Activated T-cell treated with anti-CD3 and anti-CD28 coated beads for 1 hour (primary cell): ENCODE measurements around the gene ICAM5.

Experiments used
- DNase-seq: peaks from one replicate; pipeline ENCODE4 v3.0.0-alpha.2; 2020; ENCODE audit warnings: low read depth

ICAM5 gene

GRCh38 chr19:10291554-10292205 is 1.9 kb downstream of the ICAM5 start:
- DNase-seq = no peak

- peak; percentile 53 for DNase-seq
Measured at GRCh38 chr19:10292206-10292788, 2.5 kb downstream of the ICAM5 start.

- no peak for DNase-seq
Measured at GRCh38 chr19:10292789-10293636, 3.3 kb downstream of the ICAM5 start.

- DNase-seq = no peak
Measured at GRCh38 chr19:10293637-10294367, 4.0 kb downstream of the ICAM5 start.

GRCh38 chr19:10294368-10294697 is 4.6 kb downstream of the ICAM5 start:
- DNase-seq = no peak

- peak; percentile 49 for DNase-seq
Measured at GRCh38 chr19:10295305-10295846, 5.6 kb downstream of the ICAM5 start.

- no peak for DNase-seq
Measured at GRCh38 chr19:10295847-10296591, 6.3 kb downstream of the ICAM5 start.

- DNase-seq = no peak
Measured at GRCh38 chr19:10299545-10300458, 10.1 kb downstream of the ICAM5 start.

GRCh38 chr19:10305139-10305806 is 15.5 kb downstream of the ICAM5 start:
- no peak for DNase-seq

- no peak for DNase-seq
Measured at GRCh38 chr19:10306327-10306726, 16.6 kb downstream of the ICAM5 start.

- no peak for DNase-seq
Measured at GRCh38 chr19:10309423-10309822, 19.7 kb downstream of the ICAM5 start, which contains the start of gene ZGLP1. Gene ZGLP1, minus strand, starts transcription at chr19:10309815.

- peak; percentile 96 for DNase-seq
Measured at GRCh38 chr19:10315335-10316214, 25.8 kb downstream of the ICAM5 start, which contains the start of gene FDX2. Gene FDX2, minus strand, starts transcription at chr19:10316015. Its CDS starts 19 bp downstream, at chr19:10315996.

- no peak for DNase-seq
Measured at GRCh38 chr19:10316229-10317044, 26.7 kb downstream of the ICAM5 start.

- DNase-seq = no peak
Measured at GRCh38 chr19:10317045-10317856, 27.5 kb downstream of the ICAM5 start.

- no peak for DNase-seq
Measured at GRCh38 chr19:10317857-10318462, 28.2 kb downstream of the ICAM5 start.
